ENCODE results near the gene ARHGAP6.

DNA sequence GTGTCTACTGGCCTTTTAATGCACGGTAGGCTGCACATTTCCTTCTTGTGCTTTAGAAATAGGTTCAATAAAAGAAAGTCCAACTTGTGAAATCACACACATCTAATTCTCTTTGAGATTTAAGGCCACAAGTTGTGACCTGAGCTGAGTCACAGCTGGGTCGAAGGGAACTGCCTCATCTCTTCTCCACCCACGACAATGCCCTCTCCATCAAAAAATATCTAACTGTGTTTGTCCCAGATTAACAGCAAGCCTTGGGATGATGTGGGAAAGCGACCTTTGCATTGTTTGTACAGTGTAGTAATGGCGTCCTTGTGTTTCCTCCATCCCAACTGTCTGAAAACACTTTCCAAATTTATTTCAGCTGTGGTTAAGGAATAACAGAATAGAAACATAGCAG is 203.6 kb downstream of the ARHGAP6 start:
- TF ChIP-seq, protein P1, sequence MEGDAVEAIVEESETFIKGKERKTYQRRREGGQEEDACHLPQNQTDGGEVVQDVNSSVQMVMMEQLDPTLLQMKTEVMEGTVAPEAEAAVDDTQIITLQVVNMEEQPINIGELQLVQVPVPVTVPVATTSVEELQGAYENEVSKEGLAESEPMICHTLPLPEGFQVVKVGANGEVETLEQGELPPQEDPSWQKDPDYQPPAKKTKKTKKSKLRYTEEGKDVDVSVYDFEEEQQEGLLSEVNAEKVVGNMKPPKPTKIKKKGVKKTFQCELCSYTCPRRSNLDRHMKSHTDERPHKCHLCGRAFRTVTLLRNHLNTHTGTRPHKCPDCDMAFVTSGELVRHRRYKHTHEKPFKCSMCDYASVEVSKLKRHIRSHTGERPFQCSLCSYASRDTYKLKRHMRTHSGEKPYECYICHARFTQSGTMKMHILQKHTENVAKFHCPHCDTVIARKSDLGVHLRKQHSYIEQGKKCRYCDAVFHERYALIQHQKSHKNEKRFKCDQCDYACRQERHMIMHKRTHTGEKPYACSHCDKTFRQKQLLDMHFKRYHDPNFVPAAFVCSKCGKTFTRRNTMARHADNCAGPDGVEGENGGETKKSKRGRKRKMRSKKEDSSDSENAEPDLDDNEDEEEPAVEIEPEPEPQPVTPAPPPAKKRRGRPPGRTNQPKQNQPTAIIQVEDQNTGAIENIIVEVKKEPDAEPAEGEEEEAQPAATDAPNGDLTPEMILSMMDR (IDR thresholded peaks at IDR 0.05): no peak
- TF ChIP-seq POLR2AphosphoS5 (IDR thresholded peaks at IDR 0.05) (no peak), POLR2A (IDR thresholded peaks at IDR 0.05) (no peak), EP300 (IDR thresholded peaks at IDR 0.05) (no peak)
